Suprapubic skin (tissue), 4 donors: Measurements from ENCODE around the gene AKAP8L.

Experiments used
- CTCF ChIP-seq, 2 donors: fragments of 200-600 bp in 1 of 2; fragments of 450-650 bp in 1 of 2; sonication (generic) in 1 of 2; IDR thresholded peaks; one replicate each; pipeline ENCODE4 v1.5.1; 2016 to 2019; ENCODE audit warnings: antibody characterized with exemption in 2 of 2, mild to moderate bottlenecking in 1 of 2, moderate library complexity in 1 of 2
- EP300 ChIP-seq: sonication (generic); formaldehyde crosslinking; IDR thresholded peaks from one replicate; pipeline ENCODE4 v1.6.1; 2017; ENCODE audit warnings: antibody characterized with exemption
- POLR2A ChIP-seq, 2 donors: fragments of 450-650 bp; IDR thresholded peaks; one replicate each; pipeline ENCODE4 v1.6.1; 2017; ENCODE audit warnings: antibody characterized with exemption in 2 of 2, mild to moderate bottlenecking in 2 of 2, moderate library complexity in 2 of 2
- POLR2AphosphoS5 ChIP-seq, 3 donors: sonication (generic); formaldehyde crosslinking; IDR thresholded peaks; one replicate each; pipeline ENCODE4 v1.6.1; 2017; ENCODE audit warnings: antibody characterized with exemption in 3 of 3

GRCh38 chr19:15427991-15428471, 9.2 kb upstream of the AKAP8L start:
- TF ChIP-seq CTCF (IDR thresholded peaks at IDR 0.05) (no peak), EP300 (no peak), POLR2A (IDR thresholded peaks at IDR 0.05) (no peak), POLR2AphosphoS5 (IDR thresholded peaks at IDR 0.05) (no peak)
